Measurements from ENCODE around the gene SDK1. TPM values are rescaled to one million over a fixed set of nuclear protein-coding genes. Genes with fewer than 3 reads are reported as not detected.

Gene SDK1
- total and polyA plus RNA-seq, 12 donors = 1.0 to 5.3 (median 3.2) TPM

DNA sequence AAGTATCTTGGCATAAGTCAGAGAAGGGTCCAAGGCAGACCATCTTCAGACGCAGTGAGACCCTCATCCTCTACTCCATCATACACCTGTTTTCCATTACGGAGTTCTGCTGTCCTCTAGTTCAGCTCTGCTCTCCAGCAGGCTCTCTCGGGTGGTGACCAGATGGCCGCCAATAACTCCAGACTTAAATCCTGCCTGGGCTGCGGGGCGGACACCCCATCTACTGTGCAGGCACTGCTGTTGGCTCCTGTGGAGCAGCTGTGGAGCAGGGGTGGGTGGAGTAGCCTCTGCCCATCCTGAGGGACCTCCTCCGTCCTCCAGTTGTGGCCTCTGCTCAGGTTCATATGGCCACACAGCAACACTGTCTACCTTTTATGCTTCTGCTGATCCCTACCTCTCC, 608.1 kb downstream of the SDK1 start:
- no peak overlapping the region for H3K4me3 ChIP-seq
- TF ChIP-seq CTCF (IDR thresholded peaks at IDR 0.05) = no peak
- no peaks in the 10 kb centered on the region for H3K9me3 ChIP-seq
- no peak for DNase-seq
- no peak overlapping the region for H3K27ac ChIP-seq
- 96% methylated on average over 7 of the region's 7 CpGs for whole genome bisulfite sequencing, 2 donors
- intact Hi-C loops (cut with DNase I) = no loop called here
- H3K36me3 ChIP-seq = no peaks in the 10 kb centered on the region
- no peak for ATAC-seq
- no peaks in the 10 kb centered on the region for H3K4me1 ChIP-seq
- no peaks in the 10 kb centered on the region for H3K27me3 ChIP-seq

- intact Hi-C loops (cut with DNase I) = no loop called here
- H3K4me3 ChIP-seq = no peak overlapping the region
- no peaks in the 10 kb centered on the region for H3K4me1 ChIP-seq
- TF ChIP-seq CTCF (IDR thresholded peaks at IDR 0.05) = no peak
- H3K27me3 ChIP-seq = no peaks in the 10 kb centered on the region
- no peaks in the 10 kb centered on the region for H3K9me3 ChIP-seq
- WGBS, 2 donors = 89 to 92% methylated on average over 6 of the region's 6 CpGs
- H3K36me3 ChIP-seq = no peaks in the 10 kb centered on the region
- no peak overlapping the region for H3K27ac ChIP-seq
- DNase-seq (no peak), ATAC-seq (no peak)
These were observed 609.0 kb downstream of the SDK1 start for GRCh38 chr7:3910054-3910453.

GRCh38 chr7:3911685-3912084, 610.6 kb downstream of the SDK1 start:
- Histone ChIP-seq H3K27ac (no peak overlapping the region), H3K36me3 (no peaks in the 10 kb centered on the region), H3K9me3 (no peaks in the 10 kb centered on the region), H3K4me1 (peaks cover 0 to 10% (median 0%) of the 10 kb centered on the region in 9 donors), H3K4me3 (no peak overlapping the region), H3K27me3 (no peaks in the 10 kb centered on the region)
- TF ChIP-seq CTCF (IDR thresholded peaks at IDR 0.05) = no peak
- no peak for DNase-seq
- WGBS, 2 donors = 81 to 87% methylated on average over 4 of the region's 4 CpGs
- intact Hi-C loops (cut with DNase I) = no loop called here
- ATAC-seq = no peak

GRCh38 chr7:3912291-3912690, 611.2 kb downstream of the SDK1 start:
- H3K9me3 ChIP-seq = no peaks in the 10 kb centered on the region
- H3K4me3 ChIP-seq = no peak overlapping the region
- no peaks in the 10 kb centered on the region for H3K36me3 ChIP-seq
- peaks cover 0 to 10% (median 0%) of the 10 kb centered on the region in 9 donors for H3K4me1 ChIP-seq
- 83 to 90% methylated on average over 7 of the region's 7 CpGs for WGBS, 2 donors
- TF ChIP-seq CTCF (IDR thresholded peaks at IDR 0.05) = no peak
- intact Hi-C loops (cut with DNase I) = no loop called here
- H3K27ac ChIP-seq = no peak overlapping the region
- DNase-seq = no peak
- no peak for ATAC-seq
- no peaks in the 10 kb centered on the region for H3K27me3 ChIP-seq

Measured in heart right ventricle (tissue), 16 donors.